Measurements from ENCODE around the gene CSPG5. TPM values are rescaled to one million over a fixed set of nuclear protein-coding genes. Genes with fewer than 3 reads are reported as not detected.

The CSPG5 gene
- polyA plus RNA-seq, 1 donor from 2014 or later = 67.1 TPM

GRCh38 chr3:47605652-47606051 is 27.0 kb upstream of the CSPG5 start:
- Histone ChIP-seq H3K9me2 (ENCODE audit: insufficient read depth, low read length) (no peaks in the 10 kb centered on the region), H3K79me2 (replicated peaks; ENCODE audit: insufficient read depth, low read length) (no peaks in the 10 kb centered on the region), H3K9ac (ENCODE audit: low read length) (no peak overlapping the region), H3K36me3 (ENCODE audit: insufficient read depth, low read length) (peaks cover 7% of the 10 kb centered on the region), H4K20me1 (ENCODE audit: insufficient read depth) (no peaks in the 10 kb centered on the region), H2AFZ (ENCODE audit: low read depth, low read length) (no peak overlapping the region), H3K9me3 (ENCODE audit: low read length) (no peaks in the 10 kb centered on the region), H3K27ac (ENCODE audit: low read length) (no peak overlapping the region), H3F3A (ENCODE audit: insufficient read depth, low read length, poor library complexity, severe bottlenecking) (no peaks in the 10 kb centered on the region), H3K4me2 (ENCODE audit: low read length) (no peak overlapping the region), H3K27me3 (ENCODE audit: insufficient read depth, low read depth, low read length) (no peaks in the 10 kb centered on the region), H3K4me3 (ENCODE audit: low read length) (no peak overlapping the region)
- TF ChIP-seq EZH2 (IDR thresholded peaks at IDR 0.05; ENCODE audit: borderline replicate concordance, insufficient read depth, low read length, poor library complexity, severe bottlenecking) = no peak
- TF ChIP-seq RAD21 (conservative IDR thresholded peaks at IDR 0.05) = no peak
- no peak for TF ChIP-seq SMC3 (conservative IDR thresholded peaks at IDR 0.05; ENCODE audit: poor library complexity)
- TF ChIP-seq EP300 (conservative IDR thresholded peaks at IDR 0.05; ENCODE audit: poor library complexity, severe bottlenecking) = no peak
- no peak for TF ChIP-seq TAF1 (IDR thresholded peaks at IDR 0.05; ENCODE audit: low read depth)
- no peak for TF ChIP-seq CTCF (IDR thresholded peaks at IDR 0.05; ENCODE audit: poor library complexity, severe bottlenecking)
- TF ChIP-seq REST (IDR thresholded peaks at IDR 0.05; ENCODE audit: borderline replicate concordance) = no peak
- TF ChIP-seq POLR2AphosphoS5 (IDR thresholded peaks at IDR 0.05) = no peak
- no peak for TF ChIP-seq MXI1 (conservative IDR thresholded peaks at IDR 0.05; ENCODE audit: poor library complexity, severe bottlenecking)

GRCh38 chr3:47604145-47604544 is 25.5 kb upstream of the CSPG5 start:
- Histone ChIP-seq H3K79me2 (replicated peaks; ENCODE audit: insufficient read depth, low read length) (no peaks in the 10 kb centered on the region), H3K9me3 (ENCODE audit: low read length) (no peaks in the 10 kb centered on the region), H3K27me3 (ENCODE audit: insufficient read depth, low read depth, low read length) (no peaks in the 10 kb centered on the region), H3F3A (ENCODE audit: insufficient read depth, low read length, poor library complexity, severe bottlenecking) (no peaks in the 10 kb centered on the region), H4K20me1 (ENCODE audit: insufficient read depth) (no peaks in the 10 kb centered on the region), H2AFZ (ENCODE audit: low read depth, low read length) (no peak overlapping the region), H3K27ac (ENCODE audit: low read length) (no peak overlapping the region), H3K4me2 (ENCODE audit: low read length) (no peak overlapping the region), H3K36me3 (ENCODE audit: insufficient read depth, low read length) (no peaks in the 10 kb centered on the region), H3K9ac (ENCODE audit: low read length) (no peak overlapping the region), H3K4me3 (ENCODE audit: low read length) (no peak overlapping the region), H3K9me2 (ENCODE audit: insufficient read depth, low read length) (no peaks in the 10 kb centered on the region)
- no peak for TF ChIP-seq RAD21 (conservative IDR thresholded peaks at IDR 0.05)
- no peak for TF ChIP-seq TAF1 (IDR thresholded peaks at IDR 0.05; ENCODE audit: low read depth)
- no peak for TF ChIP-seq POLR2AphosphoS5 (IDR thresholded peaks at IDR 0.05)
- TF ChIP-seq REST (IDR thresholded peaks at IDR 0.05; ENCODE audit: borderline replicate concordance) = no peak
- TF ChIP-seq MXI1 (conservative IDR thresholded peaks at IDR 0.05; ENCODE audit: poor library complexity, severe bottlenecking) = no peak
